ENCODE measurements around the gene CCR2.
A peak's percentile ranks its signal among the peaks of the same experiment; 100 is the strongest.
"Not testable (repeated sequence)": the region's sequence is repeated elsewhere in the genome, so short reads cannot be mapped to it uniquely, and the experiment has no call there.

The CCR2 gene

GRCh38 chr3:46375814-46376213, 21.9 kb downstream of the CCR2 start:
- no peak overlapping the region for H3K4me3 Mint-ChIP-seq
- no peaks in the 10 kb centered on the region for H3K36me3 Mint-ChIP-seq
- H3K4me1 Mint-ChIP-seq = peaks cover 21% of the 10 kb centered on the region
- peak overlapping the region; percentile 25 for H3K27ac Mint-ChIP-seq
- no peaks in the 10 kb centered on the region for H3K9me3 Mint-ChIP-seq
- ATAC-seq (ENCODE audit: low read depth) (no peak), DNase-seq (ENCODE audit: low spot score in 2 of 2) (no peak)
- H3K27me3 Mint-ChIP-seq = no peaks in the 10 kb centered on the region

GRCh38 chr3:46378426-46378942, 24.6 kb downstream of the CCR2 start:
- Mint-ChIP-seq H3K4me1 (peaks cover 35% of the 10 kb centered on the region), H3K36me3 (no peaks in the 10 kb centered on the region), H3K9me3 (no peaks in the 10 kb centered on the region), H3K27me3 (no peaks in the 10 kb centered on the region), H3K27ac (no peak overlapping the region), H3K4me3 (no peak overlapping the region)
- ATAC-seq (ENCODE audit: low read depth) = peak; percentile 51
- peak; percentile 48 for DNase-seq (ENCODE audit: low spot score in 2 of 2)

- Mint-ChIP-seq H3K27ac (peak overlapping the region; percentile 53), H3K36me3 (no peaks in the 10 kb centered on the region), H3K4me3 (peak overlapping the region; percentile 53), H3K27me3 (no peaks in the 10 kb centered on the region), H3K4me1 (peaks cover 45% of the 10 kb centered on the region), H3K9me3 (no peaks in the 10 kb centered on the region)
- DNase-seq (ENCODE audit: low spot score in 2 of 2) = no peak
- ATAC-seq (ENCODE audit: low read depth) = no peak
Observed at GRCh38 chr3:46380471-46381221, 26.7 kb downstream of the CCR2 start.

- no peaks in the 10 kb centered on the region for H3K27me3 Mint-ChIP-seq
- H3K4me1 Mint-ChIP-seq = peaks cover 47% of the 10 kb centered on the region
- no peaks in the 10 kb centered on the region for H3K9me3 Mint-ChIP-seq
- DNase-seq (ENCODE audit: low spot score in 2 of 2) (no peak), ATAC-seq (ENCODE audit: low read depth) (no peak)
- no peak overlapping the region for H3K27ac Mint-ChIP-seq
- H3K4me3 Mint-ChIP-seq = no peak overlapping the region
- H3K36me3 Mint-ChIP-seq = no peaks in the 10 kb centered on the region
Observed at GRCh38 chr3:46381625-46382024, 27.7 kb downstream of the CCR2 start.

- H3K4me1 Mint-ChIP-seq = peaks cover 44% of the 10 kb centered on the region
- ATAC-seq (ENCODE audit: low read depth) (peak; percentile 79), DNase-seq (ENCODE audit: low spot score in 2 of 2) (peak in 1 of 2 donors; percentile 23)
- no peaks in the 10 kb centered on the region for H3K36me3 Mint-ChIP-seq
- H3K9me3 Mint-ChIP-seq = no peaks in the 10 kb centered on the region
- peak overlapping the region; percentile 80 for H3K27ac Mint-ChIP-seq
- H3K27me3 Mint-ChIP-seq = no peaks in the 10 kb centered on the region
- H3K4me3 Mint-ChIP-seq = peak overlapping the region; percentile 71
Observed at GRCh38 chr3:46383211-46383950, 29.5 kb downstream of the CCR2 start.

- Mint-ChIP-seq H3K4me3 (peak overlapping the region; percentile 71), H3K27me3 (no peaks in the 10 kb centered on the region)
- ATAC-seq (ENCODE audit: low read depth) = peak; percentile 66
Observed at GRCh38 chr3:46383951-46384330, 30.0 kb downstream of the CCR2 start.

GRCh38 chr3:46386205-46386604, 32.3 kb downstream of the CCR2 start:
- ATAC-seq (ENCODE audit: low read depth) = no peak
- H3K9me3 Mint-ChIP-seq = no peaks in the 10 kb centered on the region
- DNase-seq (ENCODE audit: low spot score in 2 of 2) = no peak
- H3K4me1 Mint-ChIP-seq = peaks cover 28% of the 10 kb centered on the region
- H3K4me3 Mint-ChIP-seq = no peak overlapping the region
- H3K27ac Mint-ChIP-seq = no peak overlapping the region
- H3K36me3 Mint-ChIP-seq = no peaks in the 10 kb centered on the region
- H3K27me3 Mint-ChIP-seq = no peaks in the 10 kb centered on the region

More at GRCh38 chr3:46383951-46384330, 30.0 kb downstream of the CCR2 start:
- H3K27ac Mint-ChIP-seq = peak overlapping the region; percentile 80
- peaks cover 43% of the 10 kb centered on the region for H3K4me1 Mint-ChIP-seq
- H3K9me3 Mint-ChIP-seq = no peaks in the 10 kb centered on the region
- DNase-seq (ENCODE audit: low spot score in 2 of 2) = no peak
- H3K36me3 Mint-ChIP-seq = no peaks in the 10 kb centered on the region

GRCh38 chr3:46388847-46389246, 34.9 kb downstream of the CCR2 start:
- not testable (repeated sequence) for H3K27me3 Mint-ChIP-seq; ATAC-seq (ENCODE audit: low read depth); H3K27ac Mint-ChIP-seq; H3K4me3 Mint-ChIP-seq; H3K9me3 Mint-ChIP-seq; DNase-seq (ENCODE audit: low spot score in 2 of 2); H3K36me3 Mint-ChIP-seq
- H3K4me1 Mint-ChIP-seq = peaks cover 15% of the 10 kb centered on the region

GRCh38 chr3:46389306-46389705, 35.4 kb downstream of the CCR2 start:
- no peaks in the 10 kb centered on the region for H3K9me3 Mint-ChIP-seq
- H3K27ac Mint-ChIP-seq = no peak overlapping the region
- DNase-seq (ENCODE audit: low spot score in 2 of 2) = no peak
- no peaks in the 10 kb centered on the region for H3K27me3 Mint-ChIP-seq
- no peak overlapping the region for H3K4me3 Mint-ChIP-seq
- H3K36me3 Mint-ChIP-seq = no peaks in the 10 kb centered on the region
- ATAC-seq (ENCODE audit: low read depth) = no peak
- peaks cover 11% of the 10 kb centered on the region for H3K4me1 Mint-ChIP-seq

- H3K4me1 Mint-ChIP-seq = peaks cover 15% of the 10 kb centered on the region
- not testable (repeated sequence) for DNase-seq (ENCODE audit: low spot score in 2 of 2); H3K9me3 Mint-ChIP-seq; H3K36me3 Mint-ChIP-seq; H3K4me3 Mint-ChIP-seq; H3K27ac Mint-ChIP-seq; ATAC-seq (ENCODE audit: low read depth); H3K27me3 Mint-ChIP-seq
Observed at GRCh38 chr3:46391526-46391925, 37.6 kb downstream of the CCR2 start.

GRCh38 chr3:46393011-46393410, 39.1 kb downstream of the CCR2 start:
- ATAC-seq (ENCODE audit: low read depth) = no peak
- H3K36me3 Mint-ChIP-seq = no peaks in the 10 kb centered on the region

GRCh38 chr3:46393554-46394434, 39.9 kb downstream of the CCR2 start:
- no peak for ATAC-seq (ENCODE audit: low read depth)
- Mint-ChIP-seq H3K4me3 (no peak overlapping the region), H3K27me3 (no peaks in the 10 kb centered on the region), H3K27ac (no peak overlapping the region), H3K9me3 (no peaks in the 10 kb centered on the region), H3K4me1 (peaks cover 21% of the 10 kb centered on the region), H3K36me3 (no peaks in the 10 kb centered on the region)
- DNase-seq (ENCODE audit: low spot score in 2 of 2) = no peak

More at GRCh38 chr3:46393011-46393410, 39.1 kb downstream of the CCR2 start:
- no peak overlapping the region for H3K4me3 Mint-ChIP-seq
- peaks cover 21% of the 10 kb centered on the region for H3K4me1 Mint-ChIP-seq
- no peak for DNase-seq (ENCODE audit: low spot score in 2 of 2)
- no peak overlapping the region for H3K27ac Mint-ChIP-seq
- no peaks in the 10 kb centered on the region for H3K9me3 Mint-ChIP-seq
- H3K27me3 Mint-ChIP-seq = no peaks in the 10 kb centered on the region

GRCh38 chr3:46395210-46395661, 41.3 kb downstream of the CCR2 start:
- Mint-ChIP-seq H3K36me3 (no peaks in the 10 kb centered on the region), H3K4me1 (peaks cover 21% of the 10 kb centered on the region), H3K9me3 (no peaks in the 10 kb centered on the region), H3K27me3 (no peaks in the 10 kb centered on the region), H3K27ac (no peak overlapping the region), H3K4me3 (no peak overlapping the region)
- ATAC-seq (ENCODE audit: low read depth) = no peak
- no peak for DNase-seq (ENCODE audit: low spot score in 2 of 2)
